ENCODE data around the gene C2orf69. TPM values are rescaled to one million over a fixed set of nuclear protein-coding genes. Genes with fewer than 3 reads are reported as not detected.

The C2orf69 gene
- total RNA-seq, 2 donors from 2014 or later: 16.3 to 24.6 TPM

GRCh38 chr2:199903111-199903510 lies 8.0 kb upstream of the C2orf69 start:
- 100% methylated on average over 1 of the region's 1 CpG; no CpG with 5 or more reads in 1 of the 2 experiments for WGBS, 2 experiments (ENCODE audit: insufficient coverage in 1 of 2, insufficient read length in 1 of 2)
- Histone ChIP-seq H3K27ac (ENCODE audit: low read depth, low read length) (no peak overlapping the region), H3K4me1 (ENCODE audit: control insufficient read depth, insufficient read depth, low read length) (no peaks in the 10 kb centered on the region), H3K36me3 (ENCODE audit: control insufficient read depth, insufficient read depth, low read length) (no peaks in the 10 kb centered on the region), H3K27me3 (ENCODE audit: control insufficient read depth, insufficient read depth, low read length, poor library complexity, severe bottlenecking) (no peaks in the 10 kb centered on the region), H3K4me3 (ENCODE audit: low read length) (no peak overlapping the region), H3K9me3 (ENCODE audit: control insufficient read depth, low read length) (no peaks in the 10 kb centered on the region), H3K9ac (ENCODE audit: extremely low read depth, low read length, poor library complexity, severe bottlenecking) (no peak overlapping the region)
- Mint-ChIP-seq H3K4me3 (no peak overlapping the region), H3K9me3 (no peaks in the 10 kb centered on the region), H3K27me3 (ENCODE audit: insufficient read depth) (no peaks in the 10 kb centered on the region), H3K36me3 (ENCODE audit: low read depth) (no peaks in the 10 kb centered on the region), H3K27ac (no peak overlapping the region), H3K4me1 (no peaks in the 10 kb centered on the region)
- DNase-seq: no peak
- TF ChIP-seq CTCF (conservative IDR thresholded peaks at IDR 0.05): no peak

GRCh38 chr2:199907008-199907714 lies 3.9 kb upstream of the C2orf69 start:
- Mint-ChIP-seq H3K9me3 (no peaks in the 10 kb centered on the region), H3K27ac (no peak overlapping the region), H3K27me3 (ENCODE audit: insufficient read depth) (no peaks in the 10 kb centered on the region), H3K4me1 (peaks cover 3% of the 10 kb centered on the region), H3K36me3 (ENCODE audit: low read depth) (no peaks in the 10 kb centered on the region), H3K4me3 (no peak overlapping the region)
- WGBS, 2 experiments (ENCODE audit: insufficient coverage in 1 of 2, insufficient read length in 1 of 2): 83% methylated on average over 1 of the region's 2 CpGs; no CpG with 5 or more reads in 1 of the 2 experiments
- H3K4me3 ChIP-seq (ENCODE audit: low read length): no peak overlapping the region
- no peak overlapping the region for H3K9ac ChIP-seq (ENCODE audit: extremely low read depth, low read length, poor library complexity, severe bottlenecking)
- H3K27ac ChIP-seq (ENCODE audit: low read depth, low read length): no peak overlapping the region
- DNase-seq: no peak
- H3K36me3 ChIP-seq (ENCODE audit: control insufficient read depth, insufficient read depth, low read length): no peaks in the 10 kb centered on the region
- no peaks in the 10 kb centered on the region for H3K9me3 ChIP-seq (ENCODE audit: control insufficient read depth, low read length)
- H3K4me1 ChIP-seq (ENCODE audit: control insufficient read depth, insufficient read depth, low read length): no peaks in the 10 kb centered on the region
- H3K27me3 ChIP-seq (ENCODE audit: control insufficient read depth, insufficient read depth, low read length, poor library complexity, severe bottlenecking): no peaks in the 10 kb centered on the region
- no peak for TF ChIP-seq CTCF (conservative IDR thresholded peaks at IDR 0.05)

GRCh38 chr2:199910338-199911051 lies 598 bp upstream of the C2orf69 start:
- Histone ChIP-seq H3K9ac (ENCODE audit: extremely low read depth, low read length, poor library complexity, severe bottlenecking) (peak overlapping the region; percentile 90), H3K36me3 (ENCODE audit: control insufficient read depth, insufficient read depth, low read length) (peaks cover 17% of the 10 kb centered on the region), H3K4me3 (ENCODE audit: low read length) (peak overlapping the region; percentile 100), H3K4me1 (ENCODE audit: control insufficient read depth, insufficient read depth, low read length) (no peaks in the 10 kb centered on the region), H3K27ac (ENCODE audit: low read depth, low read length) (peak overlapping the region; percentile 55), H3K9me3 (ENCODE audit: control insufficient read depth, low read length) (peaks cover 13% of the 10 kb centered on the region), H3K27me3 (ENCODE audit: control insufficient read depth, insufficient read depth, low read length, poor library complexity, severe bottlenecking) (no peaks in the 10 kb centered on the region)
- Mint-ChIP-seq H3K27ac (peak overlapping the region; percentile 95), H3K4me3 (peak overlapping the region; percentile 89), H3K4me1 (peaks cover 7% of the 10 kb centered on the region), H3K9me3 (peaks cover under 1% of the 10 kb centered on the region), H3K27me3 (ENCODE audit: insufficient read depth) (no peaks in the 10 kb centered on the region), H3K36me3 (ENCODE audit: low read depth) (peaks cover 16% of the 10 kb centered on the region)
- no peak for TF ChIP-seq CTCF (conservative IDR thresholded peaks at IDR 0.05)
- WGBS, 2 experiments (ENCODE audit: insufficient coverage in 1 of 2, insufficient read length in 1 of 2): 39 to 55% methylated on average over 13 to 18 of the region's 18 CpGs
- DNase-seq: no peak

All from endodermal cell (in vitro differentiated cells).